NCI-H146 treated with DMSO at 0.1 percent for 48 hours (cell line): ENCODE measurements around the gene UGT1A6.
"Not testable (repeated sequence)": the region's sequence is repeated elsewhere in the genome, so short reads cannot be mapped to it uniquely, and the experiment has no call there.

ENCODE experiments used
- DNase-seq: peaks from one replicate; lab custom pipeline; 2025; ENCODE audit not compliant: unreplicated experiment; lab: John Stamatoyannopoulos, UW

The UGT1A6 gene

GRCh38 chr2:233714121-233714520, 21.4 kb downstream of the UGT1A6 start:
- DNase-seq = no peak

GRCh38 chr2:233718552-233718951, 25.9 kb downstream of the UGT1A6 start, which contains the start of gene UGT1A4:
TSS of gene UGT1A4 (plus strand) at chr2:233718736. CDS start at chr2:233718821, 85 bp downstream.
- no peak for DNase-seq

GRCh38 chr2:233728723-233729301, 36.1 kb downstream of the UGT1A6 start, which contains the start of gene UGT1A3:
TSS of gene UGT1A3 (plus strand) at chr2:233729042. CDS start at chr2:233729127, 85 bp downstream.
- no peak for DNase-seq

GRCh38 chr2:233736868-233737653, 44.4 kb downstream of the UGT1A6 start:
- not testable (repeated sequence) for DNase-seq

- DNase-seq = no peak
Observed at GRCh38 chr2:233740870-233741269, 48.2 kb downstream of the UGT1A6 start.

GRCh38 chr2:233743464-233744259, 51.0 kb downstream of the UGT1A6 start:
- DNase-seq = no peak

- no peak for DNase-seq
Observed at GRCh38 chr2:233745073-233745755, 52.5 kb downstream of the UGT1A6 start.

GRCh38 chr2:233745838-233746237, 53.1 kb downstream of the UGT1A6 start:
- DNase-seq = not testable (repeated sequence)

- DNase-seq = no peak
Observed at GRCh38 chr2:233746475-233747282, 54.0 kb downstream of the UGT1A6 start.

- no peak for DNase-seq
Observed at GRCh38 chr2:233747283-233747544, 54.5 kb downstream of the UGT1A6 start.

GRCh38 chr2:233750689-233751088, 58.0 kb downstream of the UGT1A6 start:
- DNase-seq = not testable (repeated sequence)

- not testable (repeated sequence) for DNase-seq
Observed at GRCh38 chr2:233751212-233752009, 58.7 kb downstream of the UGT1A6 start.

- no peak for DNase-seq
Observed at GRCh38 chr2:233754872-233755611, 62.4 kb downstream of the UGT1A6 start.

GRCh38 chr2:233756429-233757081, 63.9 kb downstream of the UGT1A6 start:
- DNase-seq = no peak

GRCh38 chr2:233758141-233758540, 65.5 kb downstream of the UGT1A6 start:
- no peak for DNase-seq

- no peak for DNase-seq
Observed at GRCh38 chr2:233758849-233759248, 66.2 kb downstream of the UGT1A6 start.

GRCh38 chr2:233760043-233760442, 67.4 kb downstream of the UGT1A6 start, which contains the start of gene UGT1A1:
TSS of gene UGT1A1 (plus strand) at chr2:233760270. CDS start at chr2:233760288, 18 bp downstream.
- DNase-seq = no peak

- DNase-seq = no peak
Observed at GRCh38 chr2:233761040-233761769, 68.5 kb downstream of the UGT1A6 start.
